Neural progenitor cell (in vitro differentiated cells): ENCODE measurements around the gene TNNC1.

Source experiments
- EZH2phosphoT487 ChIP-seq: fragments of 200-600 bp; sonication (generic); IDR thresholded peaks from 2 replicates; pipeline ENCODE4 v1.6.1; 2017; ENCODE audit warnings: antibody characterized with exemption
- TF ChIP-seq, protein P1 (sequence below): fragments of 200-600 bp; sonication (generic); IDR thresholded peaks from 2 replicates; pipeline ENCODE4 v1.5.1; 2017; ENCODE audit warnings: antibody characterized with exemption, mild to moderate bottlenecking

DNA sequence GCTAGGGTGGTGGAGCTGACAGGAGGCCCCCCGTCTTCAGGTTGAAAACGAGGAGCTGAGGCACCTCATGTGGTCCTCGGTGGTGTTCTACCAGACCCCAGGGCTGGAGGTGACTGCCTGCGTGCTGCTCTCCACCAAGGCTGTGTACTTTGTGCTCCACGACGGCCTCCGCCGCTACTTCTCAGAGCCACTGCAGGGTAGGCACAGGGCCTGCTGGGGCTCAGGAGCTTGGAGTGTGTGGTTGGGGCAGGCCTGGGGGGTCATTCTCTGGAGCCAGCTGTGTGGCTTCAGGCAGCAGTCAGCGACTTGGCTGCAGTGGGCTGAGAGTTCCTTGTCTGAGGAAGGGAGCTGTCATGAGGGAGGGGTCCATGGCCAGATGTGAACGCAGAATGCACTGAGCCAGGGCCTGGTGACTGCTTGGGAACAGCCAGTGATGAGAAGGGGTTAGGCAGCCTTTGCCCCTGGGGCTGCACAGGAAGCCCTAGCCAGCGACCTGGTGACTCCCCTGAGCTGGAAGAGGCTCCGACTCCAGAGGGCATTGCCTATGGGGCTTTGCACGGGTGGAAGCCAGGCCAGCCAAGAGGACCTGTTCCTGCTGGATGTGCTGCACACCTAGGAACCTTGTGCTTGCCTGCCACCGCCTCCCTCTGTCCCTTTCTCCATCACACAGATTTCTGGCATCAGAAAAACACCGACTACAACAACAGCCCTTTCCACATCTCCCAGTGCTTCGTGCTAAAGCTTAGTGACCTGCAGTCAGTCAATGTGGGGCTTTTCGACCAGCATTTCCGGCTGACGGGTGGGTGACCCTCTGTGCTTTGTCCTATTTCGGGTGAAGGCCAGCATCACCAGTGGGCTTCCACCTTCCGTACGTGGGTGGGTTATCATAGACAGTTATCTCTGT is 36.4 kb upstream of the TNNC1 start:
- TF ChIP-seq EZH2phosphoT487 = no peak
- TF ChIP-seq, protein P1, sequence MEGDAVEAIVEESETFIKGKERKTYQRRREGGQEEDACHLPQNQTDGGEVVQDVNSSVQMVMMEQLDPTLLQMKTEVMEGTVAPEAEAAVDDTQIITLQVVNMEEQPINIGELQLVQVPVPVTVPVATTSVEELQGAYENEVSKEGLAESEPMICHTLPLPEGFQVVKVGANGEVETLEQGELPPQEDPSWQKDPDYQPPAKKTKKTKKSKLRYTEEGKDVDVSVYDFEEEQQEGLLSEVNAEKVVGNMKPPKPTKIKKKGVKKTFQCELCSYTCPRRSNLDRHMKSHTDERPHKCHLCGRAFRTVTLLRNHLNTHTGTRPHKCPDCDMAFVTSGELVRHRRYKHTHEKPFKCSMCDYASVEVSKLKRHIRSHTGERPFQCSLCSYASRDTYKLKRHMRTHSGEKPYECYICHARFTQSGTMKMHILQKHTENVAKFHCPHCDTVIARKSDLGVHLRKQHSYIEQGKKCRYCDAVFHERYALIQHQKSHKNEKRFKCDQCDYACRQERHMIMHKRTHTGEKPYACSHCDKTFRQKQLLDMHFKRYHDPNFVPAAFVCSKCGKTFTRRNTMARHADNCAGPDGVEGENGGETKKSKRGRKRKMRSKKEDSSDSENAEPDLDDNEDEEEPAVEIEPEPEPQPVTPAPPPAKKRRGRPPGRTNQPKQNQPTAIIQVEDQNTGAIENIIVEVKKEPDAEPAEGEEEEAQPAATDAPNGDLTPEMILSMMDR = no peak
